Epithelial cell of esophagus (primary cell): ENCODE results near the gene COL4A2.

Experiments used
- DNase-seq: peaks from one replicate; pipeline ENCODE4 v3.0.0; 2010; ENCODE audit warnings: low read depth
- H3K4me3 ChIP-seq: 2 replicates; pipeline ENCODE4 v1.5.1; 2011; ENCODE audit warnings: mild to moderate bottlenecking, low read length, control low read depth
- TF ChIP-seq, protein P1 (sequence below): IDR thresholded peaks from 2 replicates; pipeline ENCODE4 v1.5.1; 2011; ENCODE audit warnings: low read depth, mild to moderate bottlenecking, low read length, control low read depth, inconsistent platforms; ENCODE audit not compliant: insufficient read depth; ENCODE audit errors: missing control alignments

The COL4A2 gene

DNA sequence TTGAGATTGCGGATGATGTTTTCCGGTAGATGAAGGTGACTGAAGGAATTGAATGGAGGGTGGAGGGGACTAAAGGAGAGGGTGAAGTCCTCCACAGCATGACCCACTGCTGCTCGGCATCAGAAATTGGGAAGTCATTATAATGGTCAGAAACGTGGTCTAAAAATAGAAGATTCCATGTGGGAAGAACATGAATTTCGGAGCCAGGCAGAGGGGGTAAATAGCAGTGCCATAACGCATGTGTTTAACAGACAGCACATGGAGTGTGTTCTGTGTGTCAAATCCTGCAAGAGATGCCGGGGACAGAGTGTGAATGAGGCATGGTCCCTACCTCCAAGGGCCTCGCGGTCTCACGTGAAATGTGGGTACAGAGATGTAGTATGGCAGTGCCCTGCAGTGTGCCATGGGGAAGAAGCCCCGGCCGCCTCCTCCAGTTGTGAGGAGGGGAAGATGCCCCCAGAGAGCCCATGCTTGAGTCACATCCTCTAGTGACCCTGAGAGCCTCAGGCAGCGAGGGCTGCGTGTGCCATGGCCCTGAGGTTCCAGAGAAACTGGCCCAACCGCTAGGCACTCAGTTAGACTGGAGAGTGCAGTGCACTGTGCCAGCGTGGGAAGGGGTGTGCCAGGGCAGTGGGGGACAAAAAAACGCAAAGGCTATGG is 106.1 kb downstream of the COL4A2 start:
- TF ChIP-seq, protein P1, sequence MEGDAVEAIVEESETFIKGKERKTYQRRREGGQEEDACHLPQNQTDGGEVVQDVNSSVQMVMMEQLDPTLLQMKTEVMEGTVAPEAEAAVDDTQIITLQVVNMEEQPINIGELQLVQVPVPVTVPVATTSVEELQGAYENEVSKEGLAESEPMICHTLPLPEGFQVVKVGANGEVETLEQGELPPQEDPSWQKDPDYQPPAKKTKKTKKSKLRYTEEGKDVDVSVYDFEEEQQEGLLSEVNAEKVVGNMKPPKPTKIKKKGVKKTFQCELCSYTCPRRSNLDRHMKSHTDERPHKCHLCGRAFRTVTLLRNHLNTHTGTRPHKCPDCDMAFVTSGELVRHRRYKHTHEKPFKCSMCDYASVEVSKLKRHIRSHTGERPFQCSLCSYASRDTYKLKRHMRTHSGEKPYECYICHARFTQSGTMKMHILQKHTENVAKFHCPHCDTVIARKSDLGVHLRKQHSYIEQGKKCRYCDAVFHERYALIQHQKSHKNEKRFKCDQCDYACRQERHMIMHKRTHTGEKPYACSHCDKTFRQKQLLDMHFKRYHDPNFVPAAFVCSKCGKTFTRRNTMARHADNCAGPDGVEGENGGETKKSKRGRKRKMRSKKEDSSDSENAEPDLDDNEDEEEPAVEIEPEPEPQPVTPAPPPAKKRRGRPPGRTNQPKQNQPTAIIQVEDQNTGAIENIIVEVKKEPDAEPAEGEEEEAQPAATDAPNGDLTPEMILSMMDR, result no peak
- H3K4me3 ChIP-seq, result no peak overlapping the region
- no peak for DNase-seq

DNA sequence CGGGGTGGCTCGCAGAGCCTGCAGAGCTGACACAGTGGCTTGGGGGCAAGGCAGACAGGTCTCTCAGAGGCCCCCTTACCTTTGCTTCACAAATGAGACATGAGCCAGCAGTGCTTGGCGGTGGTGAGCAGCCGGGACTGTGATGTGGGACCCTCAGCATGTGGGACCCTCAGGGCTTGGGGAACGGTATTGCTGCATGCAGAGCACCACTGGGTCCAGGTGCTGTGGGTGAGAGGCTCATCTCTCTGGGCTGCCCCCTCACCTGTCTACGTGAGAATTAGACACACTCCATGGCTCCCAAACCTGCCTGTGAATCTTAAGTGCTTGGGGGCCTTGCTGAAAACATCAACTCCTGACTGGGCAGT is 106.6 kb downstream of the COL4A2 start:
- DNase-seq, result no peak
- H3K4me3 ChIP-seq, result no peak overlapping the region
- TF ChIP-seq, protein P1, result no peak

DNA sequence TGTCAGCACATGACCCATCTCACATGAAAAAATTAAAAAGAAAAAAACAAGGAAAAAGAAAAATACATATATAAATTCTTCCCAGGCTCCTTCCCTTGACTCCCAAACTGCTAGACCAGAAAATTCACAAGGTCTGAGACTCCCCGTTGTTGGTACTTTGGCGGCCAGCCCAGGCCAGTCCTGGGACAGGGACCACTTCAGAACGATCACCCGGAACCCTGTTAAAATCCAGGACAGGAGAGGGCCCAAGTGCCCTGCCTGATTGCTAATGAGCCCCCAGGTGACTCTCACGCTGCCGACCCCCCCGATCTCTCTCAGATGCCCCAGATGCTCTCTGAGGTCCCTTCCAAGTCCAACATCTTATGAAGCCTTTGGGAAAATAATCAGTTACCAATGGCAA is 107.2 kb downstream of the COL4A2 start:
- TF ChIP-seq, protein P1, result no peak
- no peak overlapping the region for H3K4me3 ChIP-seq
- DNase-seq, result no peak

DNA sequence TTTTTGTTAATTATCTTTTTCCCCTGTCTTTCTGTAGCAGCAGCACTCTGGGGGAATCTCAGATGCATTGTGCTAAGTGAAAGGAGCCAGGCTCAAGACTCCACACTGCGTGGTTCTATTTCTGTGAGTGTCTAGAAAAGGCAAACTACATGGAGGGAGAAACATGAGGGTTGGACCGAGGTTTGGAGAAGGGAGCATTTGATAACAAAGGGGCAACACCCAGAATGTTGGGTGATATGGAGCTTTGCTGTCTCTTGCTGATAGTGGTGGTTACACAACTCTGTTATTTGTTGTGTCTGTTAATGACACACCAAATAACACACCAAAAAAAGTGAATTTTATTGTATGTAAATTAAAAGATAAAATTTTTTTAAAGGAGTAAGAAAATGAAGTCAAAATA is 107.8 kb downstream of the COL4A2 start:
- TF ChIP-seq, protein P1, result no peak
- no peak for DNase-seq
- no peak overlapping the region for H3K4me3 ChIP-seq

DNA sequence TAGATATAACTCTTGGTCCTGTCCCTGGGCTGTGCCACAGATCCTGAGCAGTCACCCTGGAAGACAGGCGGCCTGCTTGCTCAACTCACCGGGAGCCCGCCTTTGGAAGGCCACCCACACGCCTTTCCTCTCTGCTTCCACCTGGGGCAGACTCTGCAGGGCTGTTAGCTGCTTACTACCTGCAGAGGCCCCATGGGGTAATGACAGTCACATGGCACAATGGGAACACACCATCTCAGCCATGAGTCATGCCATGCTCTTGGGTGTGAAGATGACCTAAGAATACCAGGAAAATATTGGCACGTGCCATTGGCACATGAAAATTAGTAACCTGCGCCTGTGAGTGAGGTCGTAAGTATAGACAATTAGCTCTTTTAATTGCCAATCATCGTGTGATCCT is 108.6 kb downstream of the COL4A2 start:
- peak; percentile 92 for DNase-seq
- no peak overlapping the region for H3K4me3 ChIP-seq
- TF ChIP-seq, protein P1, result peak; percentile 44

DNA sequence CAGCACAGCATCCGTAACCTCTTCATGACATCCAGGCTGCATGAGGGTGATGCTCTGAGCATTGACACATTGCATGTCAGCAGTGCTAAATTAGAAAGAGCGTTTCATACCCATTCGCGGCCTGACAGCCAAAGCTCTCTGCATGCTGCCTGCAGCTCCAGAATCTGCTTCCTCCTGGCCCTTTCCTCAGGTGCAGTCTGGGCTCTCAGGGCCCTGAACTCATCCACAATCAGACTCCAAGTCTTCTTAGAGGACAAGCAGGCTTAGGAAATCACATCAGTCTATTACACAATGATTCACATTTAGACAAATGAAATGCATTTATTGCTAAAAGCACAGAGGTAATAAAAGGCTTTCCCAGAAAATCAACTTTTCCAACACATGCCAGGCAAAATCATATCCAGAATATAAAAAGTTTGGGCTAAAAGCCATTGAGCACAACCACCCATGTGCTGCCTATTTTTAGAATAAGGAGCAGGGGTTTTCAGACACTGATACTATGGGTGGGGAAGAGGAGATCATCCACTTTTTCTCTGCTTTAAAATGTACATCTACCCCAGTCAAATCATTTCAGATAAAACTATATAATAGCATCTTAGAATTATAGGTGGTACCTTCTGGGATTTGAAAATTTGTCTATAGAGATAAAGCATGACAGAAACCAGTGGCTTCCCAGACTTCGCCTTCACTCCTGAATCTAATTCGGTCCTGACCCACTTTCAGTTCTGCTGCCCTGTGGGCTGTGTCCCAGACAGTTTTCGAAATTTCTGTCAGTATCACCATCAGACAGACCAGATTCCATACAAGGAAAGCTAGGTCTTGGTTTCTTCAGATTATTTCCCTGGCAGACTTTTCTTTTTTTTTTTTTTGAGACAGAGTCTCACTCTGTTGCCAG is 109.3 kb downstream of the COL4A2 start:
- DNase-seq, result peak; percentile 40
- H3K4me3 ChIP-seq, result no peak overlapping the region
- TF ChIP-seq, protein P1, result no peak
